Kasumi-1 (cell line): ENCODE results near the gene KCNQ5.

ENCODE experiments used
- DNase-seq, 2 experiments: peaks; one replicate each; lab custom pipeline; 2025; lab: John Stamatoyannopoulos, UW

Gene KCNQ5

GRCh38 chr6:72741083-72741482, 119.2 kb downstream of the KCNQ5 start:
- no peak for DNase-seq

GRCh38 chr6:72742001-72742673, 120.3 kb downstream of the KCNQ5 start:
- DNase-seq = no peak

- no peak for DNase-seq
Observed at GRCh38 chr6:72746276-72746675, 124.4 kb downstream of the KCNQ5 start.

- DNase-seq = no peak
Observed at GRCh38 chr6:72748759-72749158, 126.9 kb downstream of the KCNQ5 start.

- no peak for DNase-seq
Observed at GRCh38 chr6:72755752-72756151, 133.9 kb downstream of the KCNQ5 start.

GRCh38 chr6:72757048-72757447, 135.2 kb downstream of the KCNQ5 start:
- no peak for DNase-seq

GRCh38 chr6:72757926-72758325, 136.1 kb downstream of the KCNQ5 start:
- no peak for DNase-seq

GRCh38 chr6:72758901-72759300, 137.0 kb downstream of the KCNQ5 start:
- no peak for DNase-seq

- DNase-seq = no peak
Observed at GRCh38 chr6:72760114-72760793, 138.4 kb downstream of the KCNQ5 start.

GRCh38 chr6:72761761-72762160, 139.9 kb downstream of the KCNQ5 start:
- no peak for DNase-seq

- peak; percentile 5 to 15 for DNase-seq
Observed at GRCh38 chr6:72769459-72770125, 147.7 kb downstream of the KCNQ5 start.

- no peak for DNase-seq
Observed at GRCh38 chr6:72770959-72771358, 149.1 kb downstream of the KCNQ5 start.

- DNase-seq = no peak
Observed at GRCh38 chr6:72776456-72776855, 154.6 kb downstream of the KCNQ5 start.

- DNase-seq = no peak
Observed at GRCh38 chr6:72781624-72782023, 159.8 kb downstream of the KCNQ5 start.

- no peak for DNase-seq
Observed at GRCh38 chr6:72783035-72783434, 161.2 kb downstream of the KCNQ5 start.

- no peak for DNase-seq
Observed at GRCh38 chr6:72783666-72784065, 161.8 kb downstream of the KCNQ5 start.

GRCh38 chr6:72784071-72784470, 162.2 kb downstream of the KCNQ5 start:
- DNase-seq = no peak

- DNase-seq = no peak
Observed at GRCh38 chr6:72784581-72784980, 162.7 kb downstream of the KCNQ5 start.

- no peak for DNase-seq
Observed at GRCh38 chr6:72787391-72788031, 165.6 kb downstream of the KCNQ5 start.

GRCh38 chr6:72788188-72788587, 166.3 kb downstream of the KCNQ5 start:
- no peak for DNase-seq

- no peak for DNase-seq
Observed at GRCh38 chr6:72789145-72789544, 167.3 kb downstream of the KCNQ5 start.

- no peak for DNase-seq
Observed at GRCh38 chr6:72792692-72793091, 170.8 kb downstream of the KCNQ5 start.
